ENCODE results near the gene NFKBIL1. TPM values are rescaled to one million over a fixed set of nuclear protein-coding genes. Genes with fewer than 3 reads are reported as not detected.

Gene NFKBIL1
- polyA plus RNA-seq, 2 of the 4 experiments (the other 2 are of a cell fraction) = 5.2 to 9.0 TPM

DNA sequence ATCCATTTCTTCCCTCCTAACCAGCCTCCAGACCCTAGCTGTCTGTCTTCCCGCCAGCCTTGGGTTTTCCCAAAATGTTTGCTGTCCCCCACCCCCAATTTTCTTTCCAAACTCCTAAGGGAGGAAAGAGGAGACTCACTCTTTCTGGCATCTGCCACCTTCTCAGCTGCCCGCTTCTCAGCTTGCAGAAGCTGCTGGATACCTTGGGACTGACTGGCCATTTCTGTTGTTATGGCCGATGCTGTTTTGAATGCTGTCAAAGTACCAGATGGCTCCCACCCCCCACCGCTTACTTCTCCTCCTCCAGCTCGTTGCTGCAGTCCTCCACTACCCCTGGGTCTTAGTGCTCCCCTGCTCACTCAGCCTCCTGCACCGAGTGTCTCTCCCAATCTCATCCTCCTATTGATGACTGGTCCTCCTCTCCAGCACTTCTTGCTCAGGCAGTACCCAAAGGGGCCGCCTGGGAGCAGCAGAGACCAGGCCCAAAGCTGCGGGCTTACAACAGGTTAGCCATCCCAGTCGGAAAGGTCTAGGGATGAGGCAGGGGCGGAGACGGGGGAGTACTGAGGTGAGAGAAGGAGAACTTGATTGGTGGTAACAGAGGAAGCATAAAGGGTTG is 960 bp upstream of the NFKBIL1 start, which contains the start of gene ATP6V1G2:
ATP6V1G2 (minus strand) TSS at position 270 of the 619 bp plus-strand sequence; CDS start at position 221, 49 bp downstream.
- Histone ChIP-seq H3K27ac (peak within 1 kb of the TSS; percentile 87 to 90), H3K4me1 (peaks cover 14% of the 10 kb centered on the region), H3K4me2 (peak within 1 kb of the TSS; percentile 67), H3K9me3 (no peaks in the 10 kb centered on the region), H3K4me3 (peak within 1 kb of the TSS; percentile 57)
- FAIRE-seq (no peak), DNase-seq (ENCODE audit: low read depth in 1 of 2, low spot score in 1 of 2) (peak; percentile 61 to 90), ATAC-seq (peak; percentile 85 to 86)
- POLR2A ChIA-PET = interaction anchor here (0.6 to 1.4 kb wide), 4 partner anchors 52 to 649 kb away, joined by 3 to 4 read pairs (median 3); partner anchors contain the start of gene HSPA1B
- CTCF ChIA-PET = interaction anchor here (0.6 to 15.7 kb wide), 25 partner anchors 11 to 776 kb away, joined by 3 to 331 read pairs (median 4); partner anchors contain the start of genes AIF1, LST1, LTB and LY6G5B
- WGBS (ENCODE audit: missing lambda C conversion rate) = 19% methylated on average over 8 of the region's 11 CpGs
- TF ChIP-seq SMC3 (IDR thresholded peaks at IDR 0.05) = peak; percentile 73
- TF ChIP-seq, protein P1, sequence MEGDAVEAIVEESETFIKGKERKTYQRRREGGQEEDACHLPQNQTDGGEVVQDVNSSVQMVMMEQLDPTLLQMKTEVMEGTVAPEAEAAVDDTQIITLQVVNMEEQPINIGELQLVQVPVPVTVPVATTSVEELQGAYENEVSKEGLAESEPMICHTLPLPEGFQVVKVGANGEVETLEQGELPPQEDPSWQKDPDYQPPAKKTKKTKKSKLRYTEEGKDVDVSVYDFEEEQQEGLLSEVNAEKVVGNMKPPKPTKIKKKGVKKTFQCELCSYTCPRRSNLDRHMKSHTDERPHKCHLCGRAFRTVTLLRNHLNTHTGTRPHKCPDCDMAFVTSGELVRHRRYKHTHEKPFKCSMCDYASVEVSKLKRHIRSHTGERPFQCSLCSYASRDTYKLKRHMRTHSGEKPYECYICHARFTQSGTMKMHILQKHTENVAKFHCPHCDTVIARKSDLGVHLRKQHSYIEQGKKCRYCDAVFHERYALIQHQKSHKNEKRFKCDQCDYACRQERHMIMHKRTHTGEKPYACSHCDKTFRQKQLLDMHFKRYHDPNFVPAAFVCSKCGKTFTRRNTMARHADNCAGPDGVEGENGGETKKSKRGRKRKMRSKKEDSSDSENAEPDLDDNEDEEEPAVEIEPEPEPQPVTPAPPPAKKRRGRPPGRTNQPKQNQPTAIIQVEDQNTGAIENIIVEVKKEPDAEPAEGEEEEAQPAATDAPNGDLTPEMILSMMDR (IDR thresholded peaks at IDR 0.05) = peak; percentile 79
- TF ChIP-seq MAFK (IDR thresholded peaks at IDR 0.05; ENCODE audit: partially characterized antibody) = no peak
- TF ChIP-seq FOXS1 (CRISPR knock-in tag; IDR thresholded peaks at IDR 0.05) = no peak
- TF ChIP-seq KDM5A (IDR thresholded peaks at IDR 0.05) = 0 out of 2 replicates have a peak, but pooled peaks have one; percentile 38
- TF ChIP-seq RAD21 (conservative IDR thresholded peaks at IDR 0.05 in 1 of 2, IDR thresholded peaks at IDR 0.05 in 1 of 2) = peak; percentile 92 to 95

DNA sequence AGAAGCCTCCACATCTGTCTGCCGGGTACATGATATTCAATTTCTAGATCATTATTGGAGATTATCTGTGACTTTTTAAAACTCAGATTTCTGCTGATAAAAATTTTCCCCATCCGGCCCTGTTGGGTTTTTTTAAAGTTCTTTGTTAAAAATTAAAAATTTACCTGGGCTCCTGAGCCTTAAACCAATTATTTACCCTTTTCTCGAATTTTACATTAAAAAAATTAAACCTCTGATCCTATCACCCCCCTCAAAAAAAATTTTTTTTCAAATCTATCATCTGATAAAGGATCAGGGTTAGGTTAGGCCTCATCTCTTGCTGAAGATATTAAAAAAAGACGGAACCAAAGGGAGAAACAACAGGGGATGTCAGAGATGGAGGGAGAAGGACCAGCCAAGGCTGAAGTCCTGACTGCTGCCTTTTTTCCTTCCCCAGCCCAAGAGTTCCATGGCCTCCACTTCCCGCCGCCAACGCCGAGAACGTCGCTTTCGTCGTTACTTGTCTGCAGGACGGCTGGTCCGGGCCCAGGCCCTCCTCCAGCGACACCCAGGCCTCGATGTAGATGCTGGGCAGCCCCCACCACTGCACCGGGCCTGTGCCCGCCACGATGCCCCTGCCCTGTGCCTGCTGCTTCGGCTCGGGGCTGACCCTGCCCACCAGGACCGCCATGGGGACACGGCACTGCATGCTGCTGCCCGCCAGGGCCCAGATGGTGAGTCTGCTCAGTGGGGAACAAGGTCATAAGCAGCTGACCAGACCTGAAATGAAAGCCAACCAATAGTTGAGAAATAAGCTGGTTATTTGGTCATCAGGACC is 527 bp downstream of the NFKBIL1 start:
- Histone ChIP-seq H3K27ac (peak overlapping the region; percentile 87 to 90), H3K9me3 (no peaks in the 10 kb centered on the region), H3K4me1 (peaks cover 13% of the 10 kb centered on the region), H3K4me2 (peak overlapping the region; percentile 67), H3K4me3 (peak overlapping the region; percentile 57)
- CTCF ChIA-PET = interaction anchor here (0.8 to 15.7 kb wide), 9 partner anchors 9 to 248 kb away, joined by 3 to 331 read pairs (median 6); partner anchors contain the start of genes LST1, LTB, NCR3 and TNF
- no peak for DNase-seq (ENCODE audit: low read depth in 1 of 2, low spot score in 1 of 2)
- no peak for ATAC-seq
- POLR2A ChIA-PET = interaction anchor here (0.6 to 1.4 kb wide), 5 partner anchors 17 to 1464 kb away, joined by 3 to 6 read pairs (median 4); partner anchors contain the start of gene HSPA1B
- WGBS (ENCODE audit: missing lambda C conversion rate) = 77% methylated on average over 22 of the region's 24 CpGs
- TF ChIP-seq PHF8 (IDR thresholded peaks at IDR 0.05; ENCODE audit: borderline replicate concordance, low read depth) = 0 out of 2 replicates have a peak, but pooled peaks have one; percentile 58
- 0 out of 5 replicates have a peak, but pooled peaks of 1 of the 2 experiments have one; percentile 11 for TF ChIP-seq JUN (IDR thresholded peaks at IDR 0.05)
- TF ChIP-seq NPAS2 (CRISPR knock-in tag; IDR thresholded peaks at IDR 0.05; ENCODE audit: borderline replicate concordance) = no peak
- TF ChIP-seq, protein P2, sequence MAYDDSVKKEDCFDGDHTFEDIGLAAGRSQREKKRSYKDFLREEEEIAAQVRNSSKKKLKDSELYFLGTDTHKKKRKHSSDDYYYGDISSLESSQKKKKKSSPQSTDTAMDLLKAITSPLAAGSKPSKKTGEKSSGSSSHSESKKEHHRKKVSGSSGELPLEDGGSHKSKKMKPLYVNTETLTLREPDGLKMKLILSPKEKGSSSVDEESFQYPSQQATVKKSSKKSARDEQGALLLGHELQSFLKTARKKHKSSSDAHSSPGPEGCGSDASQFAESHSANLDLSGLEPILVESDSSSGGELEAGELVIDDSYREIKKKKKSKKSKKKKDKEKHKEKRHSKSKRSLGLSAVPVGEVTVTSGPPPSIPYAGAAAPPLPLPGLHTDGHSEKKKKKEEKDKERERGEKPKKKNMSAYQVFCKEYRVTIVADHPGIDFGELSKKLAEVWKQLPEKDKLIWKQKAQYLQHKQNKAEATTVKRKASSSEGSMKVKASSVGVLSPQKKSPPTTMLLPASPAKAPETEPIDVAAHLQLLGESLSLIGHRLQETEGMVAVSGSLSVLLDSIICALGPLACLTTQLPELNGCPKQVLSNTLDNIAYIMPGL (CRISPR knock-in tag; IDR thresholded peaks at IDR 0.05; ENCODE audit: borderline replicate concordance) = 0 out of 2 replicates have a peak, but pooled peaks have one; percentile 7
- TF ChIP-seq, protein P3, sequence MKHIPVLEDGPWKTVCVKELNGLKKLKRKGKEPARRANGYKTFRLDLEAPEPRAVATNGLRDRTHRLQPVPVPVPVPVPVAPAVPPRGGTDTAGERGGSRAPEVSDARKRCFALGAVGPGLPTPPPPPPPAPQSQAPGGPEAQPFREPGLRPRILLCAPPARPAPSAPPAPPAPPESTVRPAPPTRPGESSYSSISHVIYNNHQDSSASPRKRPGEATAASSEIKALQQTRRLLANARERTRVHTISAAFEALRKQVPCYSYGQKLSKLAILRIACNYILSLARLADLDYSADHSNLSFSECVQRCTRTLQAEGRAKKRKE (CRISPR knock-in tag; IDR thresholded peaks at IDR 0.05; ENCODE audit: low read depth) = no peak
- FAIRE-seq = no peak

DNA sequence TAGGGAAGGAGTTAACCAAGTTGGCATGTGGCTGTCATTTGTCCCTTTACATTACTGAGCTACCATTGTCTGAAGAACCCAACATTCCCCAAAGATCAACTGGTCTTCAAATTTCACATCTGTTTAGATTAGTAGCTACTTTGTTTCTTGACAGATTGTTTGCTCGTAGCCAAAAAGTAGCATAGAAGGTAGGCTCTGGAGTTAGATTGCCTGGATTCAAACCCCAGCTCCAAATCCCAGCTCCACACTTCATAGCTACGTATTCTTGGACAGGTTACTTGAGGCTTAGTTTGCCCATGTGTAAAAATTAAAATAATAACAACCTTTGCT is 1.1 kb downstream of the NFKBIL1 start:
- CTCF ChIA-PET = interaction anchor here (1.5 to 15.7 kb wide), 3 partner anchors 9 to 49 kb away, joined by 6 to 331 read pairs (median 37); partner anchors contain the start of genes LTB and NCR3
- H3K4me2 ChIP-seq = peak overlapping the region; percentile 67
- no peaks in the 10 kb centered on the region for H3K9me3 ChIP-seq
- no peak for ATAC-seq
- FAIRE-seq = no peak
- H3K27ac ChIP-seq = peak overlapping the region in 1 of 2 experiments; percentile 87; a peak in 2 of 6 replicates
- DNase-seq (ENCODE audit: low read depth in 1 of 2, low spot score in 1 of 2) = no peak
- peak overlapping the region; percentile 57; the same call in 1 of the 3 replicates for H3K4me3 ChIP-seq
- POLR2A ChIA-PET = no interaction called here
- WGBS (ENCODE audit: missing lambda C conversion rate) = 91% methylated on average over 2 of the region's 2 CpGs
- H3K4me1 ChIP-seq = peaks cover 10% of the 10 kb centered on the region
- TF ChIP-seq PHF8 (IDR thresholded peaks at IDR 0.05; ENCODE audit: borderline replicate concordance, low read depth) = no peak
- TF ChIP-seq CBX2 (IDR thresholded peaks at IDR 0.05; ENCODE audit: borderline replicate concordance, low read depth) = no peak
- TF ChIP-seq RAD21 (conservative IDR thresholded peaks at IDR 0.05 in 1 of 2, IDR thresholded peaks at IDR 0.05 in 1 of 2) = no peak
- TF ChIP-seq SMC3 (IDR thresholded peaks at IDR 0.05) = no peak
- TF ChIP-seq, protein P2 (CRISPR knock-in tag; IDR thresholded peaks at IDR 0.05; ENCODE audit: borderline replicate concordance) = no peak
- TF ChIP-seq RFX5 (IDR thresholded peaks at IDR 0.05) = no peak
- TF ChIP-seq, protein P4, sequence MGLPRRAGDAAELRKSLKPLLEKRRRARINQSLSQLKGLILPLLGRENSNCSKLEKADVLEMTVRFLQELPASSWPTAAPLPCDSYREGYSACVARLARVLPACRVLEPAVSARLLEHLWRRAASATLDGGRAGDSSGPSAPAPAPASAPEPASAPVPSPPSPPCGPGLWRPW (IDR thresholded peaks at IDR 0.05) = no peak
- no peak for TF ChIP-seq JUNB (IDR thresholded peaks at IDR 0.05)
- TF ChIP-seq GATA3 (IDR thresholded peaks at IDR 0.05; ENCODE audit: borderline replicate concordance) = no peak
- no peak for TF ChIP-seq TP53 (CRISPR knock-in tag; IDR thresholded peaks at IDR 0.05)
- no peak for TF ChIP-seq ZC3H11A (IDR thresholded peaks at IDR 0.05)
